WI38 (cell line): ENCODE measurements around the gene GDA.

Experiments used
- H3K4me3 ChIP-seq: 2 replicates; pipeline ENCODE4 v1.5.1; 2011; ENCODE audit warnings: low read depth, mild to moderate bottlenecking, control low read depth, low read length
- TF ChIP-seq, protein P1 (sequence below): IDR thresholded peaks from 2 replicates; pipeline ENCODE4 v1.5.1; 2012; ENCODE audit warnings: low read depth, mild to moderate bottlenecking, control low read depth, low read length

The GDA gene

DNA sequence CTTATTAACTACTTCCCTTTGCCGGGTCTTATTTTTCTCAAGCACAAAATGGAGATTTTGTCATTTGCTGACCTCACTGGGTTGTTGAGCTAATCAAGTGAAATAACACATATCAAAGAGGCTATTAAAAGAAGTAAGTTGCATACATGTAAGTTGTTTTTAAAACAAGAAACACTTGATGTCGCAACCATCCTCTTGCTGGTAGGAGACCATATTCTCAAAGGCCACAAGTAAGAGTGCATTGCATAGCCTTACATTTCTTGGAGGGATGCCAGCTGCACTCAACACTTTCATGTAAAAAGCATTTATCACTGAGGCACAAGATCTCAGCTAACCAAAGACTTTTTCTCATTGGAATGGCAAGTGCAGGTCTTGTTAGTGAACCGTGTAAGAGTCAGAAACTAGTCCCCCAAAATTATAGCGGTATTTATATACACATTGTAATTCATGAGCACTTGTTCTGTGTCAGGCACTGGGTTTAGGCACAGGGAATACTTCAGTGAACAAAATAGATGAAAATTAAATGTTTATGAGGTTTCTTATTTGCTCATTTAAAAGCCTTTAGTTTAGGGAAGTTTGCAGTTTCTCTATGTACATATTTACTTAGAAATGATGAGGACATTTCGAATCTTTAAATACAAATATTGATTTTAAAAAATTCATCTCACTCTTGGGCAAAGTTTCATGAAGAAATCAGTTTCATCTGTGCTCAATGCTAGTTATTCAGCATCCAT lies 143.8 kb downstream of the GDA start:
- H3K4me3 ChIP-seq, result no peak overlapping the region
- TF ChIP-seq, protein P1, sequence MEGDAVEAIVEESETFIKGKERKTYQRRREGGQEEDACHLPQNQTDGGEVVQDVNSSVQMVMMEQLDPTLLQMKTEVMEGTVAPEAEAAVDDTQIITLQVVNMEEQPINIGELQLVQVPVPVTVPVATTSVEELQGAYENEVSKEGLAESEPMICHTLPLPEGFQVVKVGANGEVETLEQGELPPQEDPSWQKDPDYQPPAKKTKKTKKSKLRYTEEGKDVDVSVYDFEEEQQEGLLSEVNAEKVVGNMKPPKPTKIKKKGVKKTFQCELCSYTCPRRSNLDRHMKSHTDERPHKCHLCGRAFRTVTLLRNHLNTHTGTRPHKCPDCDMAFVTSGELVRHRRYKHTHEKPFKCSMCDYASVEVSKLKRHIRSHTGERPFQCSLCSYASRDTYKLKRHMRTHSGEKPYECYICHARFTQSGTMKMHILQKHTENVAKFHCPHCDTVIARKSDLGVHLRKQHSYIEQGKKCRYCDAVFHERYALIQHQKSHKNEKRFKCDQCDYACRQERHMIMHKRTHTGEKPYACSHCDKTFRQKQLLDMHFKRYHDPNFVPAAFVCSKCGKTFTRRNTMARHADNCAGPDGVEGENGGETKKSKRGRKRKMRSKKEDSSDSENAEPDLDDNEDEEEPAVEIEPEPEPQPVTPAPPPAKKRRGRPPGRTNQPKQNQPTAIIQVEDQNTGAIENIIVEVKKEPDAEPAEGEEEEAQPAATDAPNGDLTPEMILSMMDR, result no peak

- TF ChIP-seq, protein P1, result no peak
- no peak overlapping the region for H3K4me3 ChIP-seq
Measured at GRCh38 chr9:72294936-72295335, 145.7 kb downstream of the GDA start.

DNA sequence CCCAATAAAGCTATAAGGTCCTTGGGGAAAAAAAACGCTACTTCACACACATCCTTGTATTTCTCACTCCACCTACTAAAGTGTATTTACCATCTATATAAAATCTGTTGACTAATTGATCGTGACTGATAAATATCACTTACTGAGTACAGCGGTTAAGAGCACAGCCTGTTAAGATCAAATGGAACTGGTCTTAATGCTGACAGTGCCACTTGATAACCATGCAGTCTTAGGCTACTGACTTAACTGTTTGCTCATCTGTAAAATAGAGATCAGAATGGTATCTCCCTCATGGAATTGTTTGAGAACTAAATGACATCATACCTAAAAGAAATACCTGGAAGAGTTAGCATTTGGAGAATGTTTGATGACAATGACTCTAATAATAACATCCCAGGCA lies 148.3 kb downstream of the GDA start:
- H3K4me3 ChIP-seq, result no peak overlapping the region
- TF ChIP-seq, protein P1, result no peak

GRCh38 chr9:72299017-72299603 lies 149.9 kb downstream of the GDA start:
- TF ChIP-seq, protein P1, result no peak
- no peak overlapping the region for H3K4me3 ChIP-seq

GRCh38 chr9:72300873-72301272 lies 151.6 kb downstream of the GDA start:
- no peak overlapping the region for H3K4me3 ChIP-seq
- TF ChIP-seq, protein P1, result no peak
